Measurements from ENCODE around the gene FAM9B. TPM values are rescaled to one million over a fixed set of nuclear protein-coding genes. Genes with fewer than 3 reads are reported as not detected.

The FAM9B gene
- total and polyA plus RNA-seq, 2 experiments from 2014 or later = not detected

DNA sequence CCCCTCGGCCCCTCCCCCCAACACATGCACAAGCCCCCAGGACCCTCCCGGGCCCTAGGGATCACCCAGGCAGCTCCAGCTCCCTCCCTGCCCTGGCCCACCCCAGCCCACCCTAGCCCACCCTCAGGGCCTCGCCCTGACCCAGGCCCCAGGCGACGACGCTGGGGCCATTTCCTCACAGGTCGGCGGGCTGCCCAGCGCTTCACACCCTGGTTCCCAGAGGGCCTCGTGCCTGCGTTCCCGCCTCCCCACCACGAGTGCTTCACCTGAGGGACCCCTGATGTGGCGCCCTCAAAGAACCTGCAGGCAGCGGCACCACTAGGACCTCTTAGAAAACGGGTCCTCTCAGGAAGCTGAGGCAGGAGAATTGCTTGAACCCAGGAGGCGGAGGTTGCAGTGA, 341 bp downstream of the FAM9B start:
- Mint-ChIP-seq H3K4me3 (no peak overlapping the region), H3K36me3 (ENCODE audit: low read depth) (no peaks in the 10 kb centered on the region), H3K27me3 (ENCODE audit: insufficient read depth, low read depth, poor library complexity) (no peaks in the 10 kb centered on the region), H3K4me1 (0 out of 3 replicates have a peak, but pooled peaks cover 2% of the 10 kb centered on the region), H3K9me3 (no peaks in the 10 kb centered on the region), H3K27ac (no peak overlapping the region)
- no peaks in the 10 kb centered on the region for H3K79me2 ChIP-seq (replicated peaks; ENCODE audit: insufficient read depth)
- H3K9me2 ChIP-seq (ENCODE audit: insufficient read depth) = no peaks in the 10 kb centered on the region
- H3K27ac ChIP-seq (ENCODE audit: low read depth) = no peak overlapping the region
- no peaks in the 10 kb centered on the region for H3F3A ChIP-seq (replicated peaks; ENCODE audit: low read depth)
- H3K36me3 ChIP-seq (ENCODE audit: insufficient read depth) = no peaks in the 10 kb centered on the region
- no peak overlapping the region for H3K4me3 ChIP-seq
- no peak for ATAC-seq
- no peak overlapping the region for H3K4me2 ChIP-seq
- H2AFZ ChIP-seq = no peak overlapping the region
- DNase-seq (ENCODE audit: low spot score) = no peak
- TF ChIP-seq EZH2phosphoT487 (IDR thresholded peaks at IDR 0.05; ENCODE audit: unreplicated experiment) (no peak), CREB1 (CRISPR knock-in tag; IDR thresholded peaks at IDR 0.05; ENCODE audit: low read depth) (no peak)
- H3K27me3 ChIP-seq (ENCODE audit: insufficient read depth) = no peaks in the 10 kb centered on the region
- H3K4me1 ChIP-seq (ENCODE audit: insufficient read depth) = no peaks in the 10 kb centered on the region
- no peaks in the 10 kb centered on the region for H4K20me1 ChIP-seq (replicated peaks; ENCODE audit: insufficient read depth)

DNA sequence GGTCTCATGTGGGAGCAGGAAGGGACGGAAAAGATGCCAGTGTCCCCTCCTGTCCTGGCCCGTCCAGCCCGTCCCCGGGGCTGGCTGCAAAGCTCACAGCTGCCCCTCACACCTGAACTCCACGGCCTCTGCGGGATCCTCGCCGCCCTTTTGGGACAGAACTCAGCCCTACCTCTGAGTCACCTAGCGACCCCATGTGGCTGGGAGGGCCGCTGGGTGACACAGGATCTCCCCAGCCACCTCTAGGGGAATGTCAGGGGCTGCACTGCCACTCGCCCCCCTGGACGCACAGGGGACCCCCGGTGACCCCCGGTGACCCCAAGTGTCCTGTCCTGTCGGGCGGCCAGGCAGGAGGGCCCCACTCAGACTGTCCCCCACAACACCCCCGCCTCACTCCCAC, 748 bp downstream of the FAM9B start:
- Histone ChIP-seq H3K4me1 (ENCODE audit: insufficient read depth) (no peaks in the 10 kb centered on the region), H4K20me1 (replicated peaks; ENCODE audit: insufficient read depth) (no peaks in the 10 kb centered on the region), H3K27me3 (ENCODE audit: insufficient read depth) (no peaks in the 10 kb centered on the region), H3K9me2 (ENCODE audit: insufficient read depth) (no peaks in the 10 kb centered on the region), H3F3A (replicated peaks; ENCODE audit: low read depth) (no peaks in the 10 kb centered on the region), H3K4me2 (no peak overlapping the region), H3K79me2 (replicated peaks; ENCODE audit: insufficient read depth) (no peaks in the 10 kb centered on the region), H2AFZ (no peak overlapping the region), H3K4me3 (no peak overlapping the region), H3K27ac (ENCODE audit: low read depth) (no peak overlapping the region), H3K36me3 (ENCODE audit: insufficient read depth) (no peaks in the 10 kb centered on the region)
- H3K9me3 Mint-ChIP-seq = no peaks in the 10 kb centered on the region
- DNase-seq (ENCODE audit: low spot score) = no peak
- no peak overlapping the region for H3K4me3 Mint-ChIP-seq
- ATAC-seq = no peak
- 0 out of 3 replicates have a peak, but pooled peaks cover 2% of the 10 kb centered on the region for H3K4me1 Mint-ChIP-seq
- no peaks in the 10 kb centered on the region for H3K36me3 Mint-ChIP-seq (ENCODE audit: low read depth)
- TF ChIP-seq STAT1 (IDR thresholded peaks at IDR 0.05; ENCODE audit: unreplicated experiment) = no peak
- TF ChIP-seq, protein P1, sequence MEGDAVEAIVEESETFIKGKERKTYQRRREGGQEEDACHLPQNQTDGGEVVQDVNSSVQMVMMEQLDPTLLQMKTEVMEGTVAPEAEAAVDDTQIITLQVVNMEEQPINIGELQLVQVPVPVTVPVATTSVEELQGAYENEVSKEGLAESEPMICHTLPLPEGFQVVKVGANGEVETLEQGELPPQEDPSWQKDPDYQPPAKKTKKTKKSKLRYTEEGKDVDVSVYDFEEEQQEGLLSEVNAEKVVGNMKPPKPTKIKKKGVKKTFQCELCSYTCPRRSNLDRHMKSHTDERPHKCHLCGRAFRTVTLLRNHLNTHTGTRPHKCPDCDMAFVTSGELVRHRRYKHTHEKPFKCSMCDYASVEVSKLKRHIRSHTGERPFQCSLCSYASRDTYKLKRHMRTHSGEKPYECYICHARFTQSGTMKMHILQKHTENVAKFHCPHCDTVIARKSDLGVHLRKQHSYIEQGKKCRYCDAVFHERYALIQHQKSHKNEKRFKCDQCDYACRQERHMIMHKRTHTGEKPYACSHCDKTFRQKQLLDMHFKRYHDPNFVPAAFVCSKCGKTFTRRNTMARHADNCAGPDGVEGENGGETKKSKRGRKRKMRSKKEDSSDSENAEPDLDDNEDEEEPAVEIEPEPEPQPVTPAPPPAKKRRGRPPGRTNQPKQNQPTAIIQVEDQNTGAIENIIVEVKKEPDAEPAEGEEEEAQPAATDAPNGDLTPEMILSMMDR (conservative IDR thresholded peaks at IDR 0.05; ENCODE audit: low read depth in 2 of 2) = peak in 1 of 2 experiments; percentile 23; a peak in 2 of 4 replicates
- TF ChIP-seq, protein P2, sequence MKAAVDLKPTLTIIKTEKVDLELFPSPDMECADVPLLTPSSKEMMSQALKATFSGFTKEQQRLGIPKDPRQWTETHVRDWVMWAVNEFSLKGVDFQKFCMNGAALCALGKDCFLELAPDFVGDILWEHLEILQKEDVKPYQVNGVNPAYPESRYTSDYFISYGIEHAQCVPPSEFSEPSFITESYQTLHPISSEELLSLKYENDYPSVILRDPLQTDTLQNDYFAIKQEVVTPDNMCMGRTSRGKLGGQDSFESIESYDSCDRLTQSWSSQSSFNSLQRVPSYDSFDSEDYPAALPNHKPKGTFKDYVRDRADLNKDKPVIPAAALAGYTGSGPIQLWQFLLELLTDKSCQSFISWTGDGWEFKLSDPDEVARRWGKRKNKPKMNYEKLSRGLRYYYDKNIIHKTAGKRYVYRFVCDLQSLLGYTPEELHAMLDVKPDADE (IDR thresholded peaks at IDR 0.05) = no peak
- TF ChIP-seq POLR2AphosphoS5 (IDR thresholded peaks at IDR 0.05; ENCODE audit: low read depth) = no peak
- no peak for TF ChIP-seq EZH2 (IDR thresholded peaks at IDR 0.05; ENCODE audit: low read depth, unreplicated experiment)
- TF ChIP-seq, protein P3, sequence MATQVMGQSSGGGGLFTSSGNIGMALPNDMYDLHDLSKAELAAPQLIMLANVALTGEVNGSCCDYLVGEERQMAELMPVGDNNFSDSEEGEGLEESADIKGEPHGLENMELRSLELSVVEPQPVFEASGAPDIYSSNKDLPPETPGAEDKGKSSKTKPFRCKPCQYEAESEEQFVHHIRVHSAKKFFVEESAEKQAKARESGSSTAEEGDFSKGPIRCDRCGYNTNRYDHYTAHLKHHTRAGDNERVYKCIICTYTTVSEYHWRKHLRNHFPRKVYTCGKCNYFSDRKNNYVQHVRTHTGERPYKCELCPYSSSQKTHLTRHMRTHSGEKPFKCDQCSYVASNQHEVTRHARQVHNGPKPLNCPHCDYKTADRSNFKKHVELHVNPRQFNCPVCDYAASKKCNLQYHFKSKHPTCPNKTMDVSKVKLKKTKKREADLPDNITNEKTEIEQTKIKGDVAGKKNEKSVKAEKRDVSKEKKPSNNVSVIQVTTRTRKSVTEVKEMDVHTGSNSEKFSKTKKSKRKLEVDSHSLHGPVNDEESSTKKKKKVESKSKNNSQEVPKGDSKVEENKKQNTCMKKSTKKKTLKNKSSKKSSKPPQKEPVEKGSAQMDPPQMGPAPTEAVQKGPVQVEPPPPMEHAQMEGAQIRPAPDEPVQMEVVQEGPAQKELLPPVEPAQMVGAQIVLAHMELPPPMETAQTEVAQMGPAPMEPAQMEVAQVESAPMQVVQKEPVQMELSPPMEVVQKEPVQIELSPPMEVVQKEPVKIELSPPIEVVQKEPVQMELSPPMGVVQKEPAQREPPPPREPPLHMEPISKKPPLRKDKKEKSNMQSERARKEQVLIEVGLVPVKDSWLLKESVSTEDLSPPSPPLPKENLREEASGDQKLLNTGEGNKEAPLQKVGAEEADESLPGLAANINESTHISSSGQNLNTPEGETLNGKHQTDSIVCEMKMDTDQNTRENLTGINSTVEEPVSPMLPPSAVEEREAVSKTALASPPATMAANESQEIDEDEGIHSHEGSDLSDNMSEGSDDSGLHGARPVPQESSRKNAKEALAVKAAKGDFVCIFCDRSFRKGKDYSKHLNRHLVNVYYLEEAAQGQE (IDR thresholded peaks at IDR 0.05; ENCODE audit: unreplicated experiment) = no peak
- TF ChIP-seq, protein P4, sequence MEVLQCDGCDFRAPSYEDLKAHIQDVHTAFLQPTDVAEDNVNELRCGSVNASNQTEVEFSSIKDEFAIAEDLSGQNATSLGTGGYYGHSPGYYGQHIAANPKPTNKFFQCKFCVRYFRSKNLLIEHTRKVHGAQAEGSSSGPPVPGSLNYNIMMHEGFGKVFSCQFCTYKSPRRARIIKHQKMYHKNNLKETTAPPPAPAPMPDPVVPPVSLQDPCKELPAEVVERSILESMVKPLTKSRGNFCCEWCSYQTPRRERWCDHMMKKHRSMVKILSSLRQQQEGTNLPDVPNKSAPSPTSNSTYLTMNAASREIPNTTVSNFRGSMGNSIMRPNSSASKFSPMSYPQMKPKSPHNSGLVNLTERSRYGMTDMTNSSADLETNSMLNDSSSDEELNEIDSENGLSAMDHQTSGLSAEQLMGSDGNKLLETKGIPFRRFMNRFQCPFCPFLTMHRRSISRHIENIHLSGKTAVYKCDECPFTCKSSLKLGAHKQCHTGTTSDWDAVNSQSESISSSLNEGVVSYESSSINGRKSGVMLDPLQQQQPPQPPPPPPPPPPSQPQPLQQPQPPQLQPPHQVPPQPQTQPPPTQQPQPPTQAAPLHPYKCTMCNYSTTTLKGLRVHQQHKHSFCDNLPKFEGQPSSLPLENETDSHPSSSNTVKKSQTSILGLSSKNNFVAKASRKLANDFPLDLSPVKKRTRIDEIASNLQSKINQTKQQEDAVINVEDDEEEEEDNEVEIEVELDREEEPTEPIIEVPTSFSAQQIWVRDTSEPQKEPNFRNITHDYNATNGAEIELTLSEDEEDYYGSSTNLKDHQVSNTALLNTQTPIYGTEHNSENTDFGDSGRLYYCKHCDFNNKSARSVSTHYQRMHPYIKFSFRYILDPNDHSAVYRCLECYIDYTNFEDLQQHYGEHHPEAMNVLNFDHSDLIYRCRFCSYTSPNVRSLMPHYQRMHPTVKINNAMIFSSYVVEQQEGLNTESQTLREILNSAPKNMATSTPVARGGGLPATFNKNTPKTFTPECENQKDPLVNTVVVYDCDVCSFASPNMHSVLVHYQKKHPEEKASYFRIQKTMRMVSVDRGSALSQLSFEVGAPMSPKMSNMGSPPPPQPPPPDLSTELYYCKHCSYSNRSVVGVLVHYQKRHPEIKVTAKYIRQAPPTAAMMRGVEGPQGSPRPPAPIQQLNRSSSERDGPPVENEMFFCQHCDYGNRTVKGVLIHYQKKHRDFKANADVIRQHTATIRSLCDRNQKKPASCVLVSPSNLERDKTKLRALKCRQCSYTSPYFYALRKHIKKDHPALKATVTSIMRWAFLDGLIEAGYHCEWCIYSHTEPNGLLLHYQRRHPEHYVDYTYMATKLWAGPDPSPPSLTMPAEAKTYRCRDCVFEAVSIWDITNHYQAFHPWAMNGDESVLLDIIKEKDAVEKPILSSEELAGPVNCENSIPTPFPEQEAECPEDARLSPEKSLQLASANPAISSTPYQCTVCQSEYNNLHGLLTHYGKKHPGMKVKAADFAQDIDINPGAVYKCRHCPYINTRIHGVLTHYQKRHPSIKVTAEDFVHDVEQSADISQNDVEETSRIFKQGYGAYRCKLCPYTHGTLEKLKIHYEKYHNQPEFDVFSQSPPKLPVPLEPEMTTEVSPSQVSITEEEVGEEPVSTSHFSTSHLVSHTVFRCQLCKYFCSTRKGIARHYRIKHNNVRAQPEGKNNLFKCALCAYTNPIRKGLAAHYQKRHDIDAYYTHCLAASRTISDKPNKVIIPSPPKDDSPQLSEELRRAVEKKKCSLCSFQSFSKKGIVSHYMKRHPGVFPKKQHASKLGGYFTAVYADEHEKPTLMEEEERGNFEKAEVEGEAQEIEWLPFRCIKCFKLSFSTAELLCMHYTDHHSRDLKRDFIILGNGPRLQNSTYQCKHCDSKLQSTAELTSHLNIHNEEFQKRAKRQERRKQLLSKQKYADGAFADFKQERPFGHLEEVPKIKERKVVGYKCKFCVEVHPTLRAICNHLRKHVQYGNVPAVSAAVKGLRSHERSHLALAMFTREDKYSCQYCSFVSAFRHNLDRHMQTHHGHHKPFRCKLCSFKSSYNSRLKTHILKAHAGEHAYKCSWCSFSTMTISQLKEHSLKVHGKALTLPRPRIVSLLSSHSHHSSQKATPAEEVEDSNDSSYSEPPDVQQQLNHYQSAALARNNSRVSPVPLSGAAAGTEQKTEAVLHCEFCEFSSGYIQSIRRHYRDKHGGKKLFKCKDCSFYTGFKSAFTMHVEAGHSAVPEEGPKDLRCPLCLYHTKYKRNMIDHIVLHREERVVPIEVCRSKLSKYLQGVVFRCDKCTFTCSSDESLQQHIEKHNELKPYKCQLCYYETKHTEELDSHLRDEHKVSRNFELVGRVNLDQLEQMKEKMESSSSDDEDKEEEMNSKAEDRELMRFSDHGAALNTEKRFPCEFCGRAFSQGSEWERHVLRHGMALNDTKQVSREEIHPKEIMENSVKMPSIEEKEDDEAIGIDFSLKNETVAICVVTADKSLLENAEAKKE (CRISPR knock-in tag; IDR thresholded peaks at IDR 0.05) = no peak
- TF ChIP-seq JUNB (IDR thresholded peaks at IDR 0.05; ENCODE audit: unreplicated experiment) = no peak
- H3K27ac Mint-ChIP-seq = no peak overlapping the region
- H3K27me3 Mint-ChIP-seq (ENCODE audit: insufficient read depth, low read depth, poor library complexity) = no peaks in the 10 kb centered on the region
